Astrocyte (in vitro differentiated cells and primary cell): ENCODE measurements around the gene NAA60. TPM values are rescaled to one million over a fixed set of nuclear protein-coding genes. Genes with fewer than 3 reads are reported as not detected.

ENCODE experiments used
- DNase-seq: peaks from one replicate; pipeline ENCODE4 v3.0.0-alpha.2; 2010; ENCODE audit warnings: low read depth
- FAIRE-seq: peaks from 2 replicates; lab custom pipeline; 2011; peaks lifted over from hg19 to GRCh38; lab: Jason Lieb, UNC
- H2AFZ ChIP-seq: 2 replicates; pipeline ENCODE4 v1.6.0; 2012; ENCODE audit warnings: low read depth, low read length, inconsistent platforms
- H3K27ac ChIP-seq: 2 replicates; pipeline ENCODE4 v1.5.1; 2011; ENCODE audit warnings: low read depth, low read length, inconsistent platforms
- H3K27me3 ChIP-seq: 2 replicates; pipeline ENCODE4 v1.6.0; 2011; ENCODE audit warnings: low read length, inconsistent platforms; ENCODE audit not compliant: insufficient read depth
- H3K36me3 ChIP-seq: 2 replicates; pipeline ENCODE4 v1.5.1; 2011; ENCODE audit warnings: low read length, inconsistent platforms; ENCODE audit not compliant: insufficient read depth
- H3K4me1 ChIP-seq: 2 replicates; pipeline ENCODE4 v1.5.1; 2011; ENCODE audit warnings: low read length, inconsistent platforms; ENCODE audit not compliant: insufficient read depth
- H3K4me2 ChIP-seq: 2 replicates; pipeline ENCODE4 v1.6.0; 2012; ENCODE audit warnings: low read length, inconsistent platforms
- H3K4me3 ChIP-seq: 2 replicates; pipeline ENCODE4 v1.5.1; 2011; ENCODE audit warnings: low read depth, mild to moderate bottlenecking, low read length, inconsistent platforms; ENCODE audit not compliant: insufficient read depth
- H3K79me2 ChIP-seq: 2 replicates; pipeline ENCODE4 v1.6.0; 2012; ENCODE audit warnings: mild to moderate bottlenecking, low read length, inconsistent platforms; ENCODE audit not compliant: insufficient read depth
- H3K9ac ChIP-seq: 2 replicates; pipeline ENCODE4 v1.6.0; 2012; ENCODE audit warnings: mild to moderate bottlenecking, low read length, inconsistent platforms
- H3K9me3 ChIP-seq: 2 replicates; pipeline ENCODE4 v1.5.1; 2012; ENCODE audit warnings: low read depth, mild to moderate bottlenecking, low read length, inconsistent platforms; ENCODE audit not compliant: insufficient read depth
- H4K20me1 ChIP-seq: 2 replicates; pipeline ENCODE4 v1.6.0; 2012; ENCODE audit warnings: low read length, inconsistent platforms; ENCODE audit not compliant: insufficient read depth
- H3K27ac Mint-ChIP-seq: one replicate; pipeline ENCODE4 v1.8.0; 2021; ENCODE audit warnings: mild to moderate bottlenecking, mixed read lengths; ENCODE audit not compliant: unreplicated experiment
- H3K27me3 Mint-ChIP-seq: one replicate; pipeline ENCODE4 v1.8.0; 2021; ENCODE audit warnings: low read depth, mixed read lengths; ENCODE audit not compliant: unreplicated experiment
- H3K36me3 Mint-ChIP-seq: one replicate; pipeline ENCODE4 v1.8.0; 2021; ENCODE audit warnings: low read depth, mixed read lengths; ENCODE audit not compliant: unreplicated experiment
- H3K4me1 Mint-ChIP-seq: one replicate; pipeline ENCODE4 v1.8.0; 2021; ENCODE audit warnings: low read depth, mixed read lengths; ENCODE audit not compliant: unreplicated experiment
- H3K4me3 Mint-ChIP-seq: one replicate; pipeline ENCODE4 v1.8.0; 2021; ENCODE audit warnings: mild to moderate bottlenecking, moderate library complexity, mixed read lengths; ENCODE audit not compliant: unreplicated experiment
- H3K9me3 Mint-ChIP-seq: one replicate; pipeline ENCODE4 v1.8.0; 2021; ENCODE audit warnings: mild to moderate bottlenecking, mixed read lengths; ENCODE audit not compliant: unreplicated experiment
- CTCF ChIP-seq: IDR thresholded peaks from 2 replicates; pipeline ENCODE4 v1.5.1; 2011; ENCODE audit warnings: low read depth, mild to moderate bottlenecking, inconsistent platforms, low read length, moderate library complexity; ENCODE audit not compliant: insufficient read depth
- EZH2 ChIP-seq: IDR thresholded peaks from 2 replicates; pipeline ENCODE4 v1.6.1; 2012; ENCODE audit warnings: mild to moderate bottlenecking, low read length, inconsistent platforms; ENCODE audit not compliant: insufficient read depth
- total RNA-seq: library from RNA; stranded (reverse); gene quantifications from 2 replicates; pipeline ENCODE4 v1.2.1, GENCODE V29; 2021

The NAA60 gene
- total RNA-seq, 1 donor from 2014 or later: 64.9 TPM

DNA sequence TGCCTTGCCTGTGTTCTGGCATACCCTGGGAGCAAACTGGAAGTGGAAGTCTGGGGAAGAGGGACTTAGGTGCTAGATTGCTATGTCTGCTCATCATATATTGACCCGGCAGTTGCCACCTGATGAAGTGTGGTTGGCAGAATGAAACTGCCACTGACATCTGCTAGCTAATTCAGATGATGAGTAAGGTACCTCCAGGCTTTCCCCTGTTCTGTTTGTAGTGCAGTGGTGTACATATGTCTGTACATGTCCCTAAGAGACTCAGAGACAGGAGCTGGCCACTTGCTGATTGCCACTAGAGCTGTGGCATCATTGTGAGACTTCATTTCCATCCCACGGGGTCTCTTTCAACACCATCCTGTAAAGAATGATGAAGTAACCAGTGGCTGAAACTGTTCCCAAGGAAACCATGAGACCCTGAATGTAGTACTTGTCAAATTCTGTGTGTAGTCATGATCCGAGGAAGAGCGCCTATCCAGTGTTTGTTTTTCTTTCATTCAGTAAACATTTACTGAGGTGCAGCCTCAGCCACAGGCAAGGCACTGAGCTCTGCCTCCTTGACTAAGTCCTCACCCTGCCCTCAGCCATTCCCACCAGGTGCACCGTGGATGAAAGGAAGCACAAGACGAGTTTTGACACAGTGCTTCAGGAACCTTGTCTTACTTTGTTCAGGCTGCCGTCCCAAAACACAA, 70.6 kb downstream of the NAA60 start:
- H3K27me3 Mint-ChIP-seq: no peaks in the 10 kb centered on the region
- DNase-seq (no peak), FAIRE-seq (no peak)
- H3K36me3 ChIP-seq: peaks cover 20% of the 10 kb centered on the region
- no peak for TF ChIP-seq CTCF
- no peak for TF ChIP-seq EZH2
- no peak overlapping the region for H2AFZ ChIP-seq
- H4K20me1 ChIP-seq: peaks cover 20% of the 10 kb centered on the region
- no peaks in the 10 kb centered on the region for H3K9me3 ChIP-seq
- H3K27ac ChIP-seq: no peak overlapping the region
- H3K4me1 ChIP-seq: peaks cover 6% of the 10 kb centered on the region
- no peaks in the 10 kb centered on the region for H3K27me3 ChIP-seq
- H3K79me2 ChIP-seq: no peaks in the 10 kb centered on the region
- no peak overlapping the region for H3K4me3 Mint-ChIP-seq
- H3K4me1 Mint-ChIP-seq: no peaks in the 10 kb centered on the region
- no peak overlapping the region for H3K27ac Mint-ChIP-seq
- H3K9me3 Mint-ChIP-seq: no peaks in the 10 kb centered on the region
- H3K4me3 ChIP-seq: no peak overlapping the region
- H3K36me3 Mint-ChIP-seq: peaks cover 17% of the 10 kb centered on the region
- no peak overlapping the region for H3K9ac ChIP-seq
- H3K4me2 ChIP-seq: no peak overlapping the region

GRCh38 chr16:3514621-3515020, 71.1 kb downstream of the NAA60 start:
- FAIRE-seq: no peak
- TF ChIP-seq CTCF (no peak), EZH2 (no peak)
- H3K36me3 ChIP-seq: peaks cover 18% of the 10 kb centered on the region

GRCh38 chr16:3515897-3516296, 72.4 kb downstream of the NAA60 start:
- peaks cover 18% of the 10 kb centered on the region for H3K36me3 ChIP-seq
- no peak overlapping the region for H3K4me3 Mint-ChIP-seq

More at GRCh38 chr16:3514621-3515020, 71.1 kb downstream of the NAA60 start:
- no peak overlapping the region for H3K4me3 ChIP-seq
- Mint-ChIP-seq H3K4me1 (no peaks in the 10 kb centered on the region), H3K27me3 (no peaks in the 10 kb centered on the region), H3K9me3 (no peaks in the 10 kb centered on the region), H3K36me3 (peaks cover 20% of the 10 kb centered on the region), H3K27ac (no peak overlapping the region), H3K4me3 (no peak overlapping the region)
- H3K27ac ChIP-seq: no peak overlapping the region
- H3K9me3 ChIP-seq: no peaks in the 10 kb centered on the region
- H3K9ac ChIP-seq: no peak overlapping the region
- H4K20me1 ChIP-seq: peaks cover 20% of the 10 kb centered on the region
- no peak overlapping the region for H3K4me2 ChIP-seq
- H3K27me3 ChIP-seq: no peaks in the 10 kb centered on the region
- H2AFZ ChIP-seq: no peak overlapping the region
- peak; percentile 32 for DNase-seq
- peaks cover 6% of the 10 kb centered on the region for H3K4me1 ChIP-seq
- no peaks in the 10 kb centered on the region for H3K79me2 ChIP-seq

More at GRCh38 chr16:3515897-3516296, 72.4 kb downstream of the NAA60 start:
- Histone ChIP-seq H2AFZ (no peak overlapping the region), H3K27me3 (no peaks in the 10 kb centered on the region), H3K4me2 (no peak overlapping the region), H3K27ac (no peak overlapping the region), H3K4me1 (peaks cover 6% of the 10 kb centered on the region), H3K79me2 (no peaks in the 10 kb centered on the region), H3K9ac (no peak overlapping the region), H3K4me3 (no peak overlapping the region), H4K20me1 (peaks cover 19% of the 10 kb centered on the region), H3K9me3 (no peaks in the 10 kb centered on the region)
- no peaks in the 10 kb centered on the region for H3K27me3 Mint-ChIP-seq
- no peak for TF ChIP-seq EZH2
- DNase-seq (no peak), FAIRE-seq (no peak)
- no peak overlapping the region for H3K27ac Mint-ChIP-seq
- no peaks in the 10 kb centered on the region for H3K9me3 Mint-ChIP-seq
- peaks cover 23% of the 10 kb centered on the region for H3K36me3 Mint-ChIP-seq
- H3K4me1 Mint-ChIP-seq: peaks cover 5% of the 10 kb centered on the region
